ENCODE data around the gene TMC5. TPM values are rescaled to one million over a fixed set of nuclear protein-coding genes. Genes with fewer than 3 reads are reported as not detected.

The TMC5 gene
- total RNA-seq, 4 donors from 2014 or later: 0.11 to 5.7 (median 0.67) TPM

GRCh38 chr16:19450186-19450585 lies 32.5 kb downstream of the TMC5 start:
- peaks cover 0 to 3% (median 0%) of the 10 kb centered on the region in 3 donors for H3K9me3 ChIP-seq
- no peak overlapping the region for H3K4me3 ChIP-seq
- WGBS, 2 donors: 60 to 82% methylated on average over 3 of the region's 3 CpGs
- intact Hi-C loops (cut with DNase I): no loop called here
- no peak overlapping the region for H3K27ac ChIP-seq
- DNase-seq: no peak
- no peak for TF ChIP-seq POLR2A (IDR thresholded peaks at IDR 0.05)
- no peak for TF ChIP-seq CTCF (IDR thresholded peaks at IDR 0.05)
- H3K4me1 ChIP-seq: no peaks in the 10 kb centered on the region
- no peaks in the 10 kb centered on the region for H3K36me3 ChIP-seq
- H3K27me3 ChIP-seq: no peaks in the 10 kb centered on the region

- TF ChIP-seq POLR2A (IDR thresholded peaks at IDR 0.05) (no peak), CTCF (IDR thresholded peaks at IDR 0.05) (no peak)
- H3K9me3 ChIP-seq: no peaks in the 10 kb centered on the region
- H3K4me1 ChIP-seq: no peaks in the 10 kb centered on the region
- H3K27me3 ChIP-seq: no peaks in the 10 kb centered on the region
- H3K4me3 ChIP-seq: no peak overlapping the region
- DNase-seq: no peak
- H3K36me3 ChIP-seq: no peaks in the 10 kb centered on the region
- 74 to 85% methylated on average over 9 of the region's 9 CpGs for WGBS, 2 donors
- H3K27ac ChIP-seq: no peak overlapping the region
- intact Hi-C loops (cut with DNase I): no loop called here
Measured at GRCh38 chr16:19458722-19459379, 41.2 kb downstream of the TMC5 start.

- H3K9me3 ChIP-seq: no peaks in the 10 kb centered on the region
- TF ChIP-seq POLR2A (IDR thresholded peaks at IDR 0.05) (no peak), CTCF (IDR thresholded peaks at IDR 0.05) (no peak)
- intact Hi-C loops (cut with DNase I): no loop called here
- no peak overlapping the region for H3K4me3 ChIP-seq
- H3K27ac ChIP-seq: no peak overlapping the region
- no peak for DNase-seq
- no peaks in the 10 kb centered on the region for H3K27me3 ChIP-seq
- H3K4me1 ChIP-seq: no peaks in the 10 kb centered on the region
- 88% methylated on average over 2 of the region's 2 CpGs; no CpG with 5 or more reads in 1 of the 2 donors for WGBS, 2 donors
- H3K36me3 ChIP-seq: no peaks in the 10 kb centered on the region
Measured at GRCh38 chr16:19460397-19460796, 42.7 kb downstream of the TMC5 start.

- intact Hi-C loops (cut with DNase I): no loop called here
- no peak for TF ChIP-seq CTCF (IDR thresholded peaks at IDR 0.05)
- no peak for TF ChIP-seq POLR2A (IDR thresholded peaks at IDR 0.05)
- Histone ChIP-seq H3K27me3 (no peaks in the 10 kb centered on the region), H3K9me3 (no peaks in the 10 kb centered on the region), H3K36me3 (no peaks in the 10 kb centered on the region), H3K4me3 (no peak overlapping the region), H3K4me1 (no peaks in the 10 kb centered on the region), H3K27ac (no peak overlapping the region)
- 82 to 85% methylated on average over 12 of the region's 12 CpGs for WGBS, 2 donors
- DNase-seq: no peak
Measured at GRCh38 chr16:19463468-19464315, 46.0 kb downstream of the TMC5 start.

GRCh38 chr16:19468300-19468699 lies 50.6 kb downstream of the TMC5 start:
- intact Hi-C loops (cut with DNase I): no loop called here
- 100% methylated on average over 1 of the region's 3 CpGs; no CpG with 5 or more reads in 1 of the 2 donors for WGBS, 2 donors

More at GRCh38 chr16:19468300-19468699, 50.6 kb downstream of the TMC5 start:
- Histone ChIP-seq H3K4me1 (no peaks in the 10 kb centered on the region), H3K36me3 (no peaks in the 10 kb centered on the region), H3K4me3 (no peak overlapping the region), H3K27me3 (no peaks in the 10 kb centered on the region), H3K9me3 (no peaks in the 10 kb centered on the region), H3K27ac (no peak overlapping the region)
- DNase-seq: no peak
- TF ChIP-seq POLR2A (IDR thresholded peaks at IDR 0.05): no peak
- no peak for TF ChIP-seq CTCF (IDR thresholded peaks at IDR 0.05)

Measured in esophagus squamous epithelium (tissue), 5 donors.